Dedifferentiated amniotic fluid mesenchymal stem cell (primary cell): ENCODE results near the gene BEST1.

Experiments
- DNase-seq: peaks from one replicate; pipeline ENCODE4 v3.0.0-alpha.2; 2016; ENCODE audit errors: extremely low spot score

Gene BEST1

GRCh38 chr11:61950035-61950547 lies at the start of gene BEST1:
Gene BEST1 (plus strand): TSS chr11:61950351. CDS start chr11:61951807, 1,456 bp downstream.
- no peak for DNase-seq

- DNase-seq, result no peak
These were observed 48.8 kb upstream of the BEST1 start for GRCh38 chr11:61901397-61901796.

DNA sequence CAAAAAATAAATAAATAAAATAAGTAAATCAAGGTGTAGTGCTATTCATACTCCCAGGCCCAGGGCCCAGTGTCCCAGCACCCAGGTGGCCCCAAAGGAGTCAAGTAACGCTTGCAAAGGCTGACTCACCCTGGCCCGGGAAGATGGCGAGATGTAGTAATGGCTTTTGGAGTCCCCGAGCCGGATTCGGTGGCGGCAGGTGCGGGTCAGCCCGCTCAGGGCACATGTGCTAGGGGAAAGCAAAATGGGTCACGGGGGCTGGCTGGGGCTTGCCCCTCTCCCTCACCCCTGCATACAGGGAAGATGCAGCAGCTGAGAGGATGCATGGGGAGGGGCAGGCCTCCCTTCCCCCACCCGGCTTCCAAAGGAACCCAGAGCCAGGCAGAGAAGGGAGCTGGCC lies 47.8 kb upstream of the BEST1 start:
- no peak for DNase-seq

GRCh38 chr11:61903845-61904244 lies 46.3 kb upstream of the BEST1 start:
- no peak for DNase-seq

GRCh38 chr11:61904539-61905048 lies 45.6 kb upstream of the BEST1 start:
- DNase-seq, result no peak

DNA sequence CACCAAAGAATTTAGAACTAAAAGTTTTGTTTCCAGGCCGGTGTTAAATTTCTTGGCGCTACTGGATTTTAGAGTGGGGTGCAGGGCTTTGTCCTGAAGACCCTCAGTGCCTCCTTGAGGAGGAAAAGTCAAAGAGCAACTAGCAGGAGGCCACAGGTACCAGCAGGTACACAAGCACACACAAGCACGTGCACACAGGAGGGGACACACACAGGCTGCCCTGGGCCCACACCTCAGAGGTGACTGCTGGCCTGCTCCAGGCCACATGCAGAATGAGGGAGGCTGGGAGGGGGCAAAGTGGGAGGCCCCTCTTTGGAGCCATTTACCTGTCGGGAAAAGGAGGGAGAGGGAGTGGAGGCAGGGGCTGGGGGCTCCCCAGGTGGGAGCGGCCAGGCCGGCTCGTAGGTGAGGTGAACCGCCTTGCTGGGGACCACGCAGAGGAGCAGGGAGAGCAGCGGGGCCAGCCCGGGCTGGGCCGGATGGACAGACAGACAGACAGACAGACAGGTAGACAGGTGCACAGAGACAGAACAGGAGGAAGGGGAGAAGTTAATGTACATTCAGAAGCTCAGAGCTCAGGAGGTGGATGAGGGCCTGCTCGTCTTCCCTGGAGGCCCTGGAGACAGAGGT lies 45.0 kb upstream of the BEST1 start:
- no peak for DNase-seq

GRCh38 chr11:61905801-61906521 lies 44.2 kb upstream of the BEST1 start:
- DNase-seq, result no peak

- DNase-seq, result no peak
These were observed 43.6 kb upstream of the BEST1 start for GRCh38 chr11:61906522-61906909.

DNA sequence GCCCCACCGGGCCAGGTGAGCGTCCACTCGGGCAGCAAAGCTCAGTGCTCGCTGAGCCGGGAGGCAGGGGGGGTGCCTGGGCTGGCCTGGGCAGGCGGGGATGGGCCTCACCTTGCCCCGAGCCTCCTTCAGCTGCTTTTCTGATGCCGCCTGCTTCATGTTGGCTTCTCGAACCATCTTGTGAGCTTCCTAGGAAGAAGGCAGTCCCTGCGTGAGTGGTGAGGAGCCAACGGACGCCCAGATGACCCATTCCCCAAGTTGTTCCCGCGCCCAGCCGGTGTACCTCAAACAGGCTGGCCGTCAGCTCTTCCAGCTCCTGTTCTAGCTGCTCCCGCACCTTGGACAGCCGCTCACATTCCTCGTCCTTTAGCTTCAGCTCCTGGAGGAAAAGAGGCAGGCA lies 42.9 kb upstream of the BEST1 start:
- no peak for DNase-seq

- no peak for DNase-seq
These were observed 42.1 kb upstream of the BEST1 start for GRCh38 chr11:61907871-61908729.

DNA sequence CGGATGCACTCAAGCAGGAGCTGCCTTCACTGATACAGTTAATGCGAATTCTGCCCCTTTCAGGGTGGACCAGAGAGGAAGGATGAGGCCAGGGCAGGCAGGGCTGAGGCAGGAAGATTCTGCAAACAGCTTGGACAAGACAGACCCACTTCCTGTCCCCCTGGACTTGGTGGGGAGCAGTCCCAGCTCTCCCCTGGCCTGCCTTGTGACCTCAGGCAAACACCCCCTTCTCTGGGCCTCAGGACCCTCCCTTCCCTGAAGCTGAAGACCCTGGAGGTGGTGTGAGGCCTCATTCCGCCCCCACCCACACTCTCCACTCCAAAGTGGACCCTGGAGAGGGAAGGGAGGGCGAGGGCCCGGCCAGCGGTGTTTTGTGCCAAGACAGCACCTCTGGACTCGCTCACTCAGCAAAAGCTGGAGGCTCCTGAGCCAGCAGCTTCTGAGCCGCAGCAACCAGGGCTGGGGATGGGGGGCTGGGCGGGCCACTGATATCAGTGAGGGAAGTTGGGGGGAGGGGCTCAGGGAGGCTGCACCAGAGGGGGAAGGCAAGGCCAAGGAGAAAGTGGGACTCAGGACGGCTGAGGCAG lies 41.3 kb upstream of the BEST1 start:
- DNase-seq, result no peak

DNA sequence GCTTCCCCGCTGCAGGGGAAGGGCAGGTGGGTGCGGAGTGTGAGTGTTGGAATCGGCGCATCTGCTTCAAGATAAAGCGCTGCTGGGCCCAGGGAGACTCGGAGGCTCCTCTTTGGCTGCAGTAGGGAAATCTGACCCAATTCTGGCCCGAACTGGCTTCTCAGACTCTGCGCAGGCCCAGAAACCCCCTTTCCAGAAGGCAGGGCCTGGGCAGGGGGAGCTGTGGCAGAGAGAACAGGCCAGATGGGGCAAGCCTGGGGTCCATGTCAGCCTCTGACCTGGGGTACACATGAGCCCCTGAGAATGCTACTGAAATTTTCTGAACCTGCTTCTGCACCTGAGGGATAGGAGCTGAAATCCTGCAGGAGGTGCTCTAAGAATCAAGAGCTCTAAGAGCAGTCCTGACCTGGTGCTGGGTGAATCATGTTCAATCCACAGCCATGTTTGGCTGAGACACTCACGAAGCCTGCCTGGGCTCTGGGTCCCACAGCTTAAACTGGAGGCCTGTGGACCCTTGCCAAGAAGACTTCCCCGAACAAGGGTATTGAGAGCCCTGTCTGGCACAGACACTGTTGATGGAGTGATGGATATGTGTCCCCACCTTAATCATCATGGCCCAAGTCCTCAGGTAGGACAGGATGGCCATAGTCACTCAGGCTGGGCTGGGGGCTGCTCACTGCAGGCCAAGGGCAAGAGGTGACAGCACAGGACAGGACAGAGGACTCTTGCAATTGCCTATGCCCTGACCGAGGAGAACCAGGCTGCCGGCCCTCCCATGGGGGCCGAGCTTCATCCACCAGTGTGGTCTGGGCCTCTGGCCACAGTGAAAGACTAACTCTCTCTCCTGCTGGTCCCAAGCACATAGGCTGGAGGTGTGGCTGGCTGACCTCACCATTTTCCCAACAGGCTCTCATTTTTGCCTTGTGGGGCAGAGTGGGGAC lies 39.7 kb upstream of the BEST1 start:
- DNase-seq, result no peak

GRCh38 chr11:61911128-61911700 lies 38.9 kb upstream of the BEST1 start:
- no peak for DNase-seq

DNA sequence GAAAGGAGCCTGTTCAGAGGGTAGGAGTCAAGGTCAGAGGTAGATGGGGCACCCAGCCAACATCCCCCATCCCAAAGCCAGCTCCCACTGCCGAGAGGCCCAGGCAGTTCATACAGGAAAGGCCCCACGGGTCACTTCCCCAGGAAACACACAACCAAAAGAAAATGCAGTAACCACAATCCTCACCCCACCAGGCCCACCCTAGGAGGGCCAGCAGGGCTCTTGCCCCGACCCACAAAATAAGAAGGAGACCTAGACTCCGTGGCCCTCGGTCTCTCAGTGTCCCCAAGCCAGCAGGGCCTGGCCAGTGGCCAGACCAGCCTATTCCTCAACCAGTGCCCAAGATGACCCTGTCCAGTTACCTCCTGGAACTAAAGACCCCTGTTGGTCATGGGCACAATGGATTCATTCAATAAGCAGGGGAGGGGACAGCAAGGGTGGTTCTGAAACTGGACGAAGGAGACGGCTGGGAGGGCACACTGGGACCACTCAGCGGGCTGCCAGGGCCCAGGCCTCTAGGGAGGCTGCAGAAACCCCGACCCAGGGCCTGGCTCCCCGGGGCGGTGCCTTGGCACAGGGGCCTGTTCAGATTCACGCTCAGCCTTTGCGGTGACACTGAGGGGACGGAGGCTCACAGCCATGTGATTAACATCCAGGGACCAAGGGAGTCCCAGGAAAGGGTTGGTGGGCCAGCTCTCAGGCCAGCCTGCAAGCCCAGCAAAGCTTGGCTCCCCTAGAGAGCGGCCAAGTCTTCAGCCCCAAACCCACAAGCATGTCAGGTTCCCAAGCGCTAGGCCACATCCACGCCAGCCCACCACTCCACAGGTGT lies 38.2 kb upstream of the BEST1 start:
- no peak for DNase-seq

- DNase-seq, result no peak
These were observed 37.6 kb upstream of the BEST1 start for GRCh38 chr11:61912530-61912898.

DNA sequence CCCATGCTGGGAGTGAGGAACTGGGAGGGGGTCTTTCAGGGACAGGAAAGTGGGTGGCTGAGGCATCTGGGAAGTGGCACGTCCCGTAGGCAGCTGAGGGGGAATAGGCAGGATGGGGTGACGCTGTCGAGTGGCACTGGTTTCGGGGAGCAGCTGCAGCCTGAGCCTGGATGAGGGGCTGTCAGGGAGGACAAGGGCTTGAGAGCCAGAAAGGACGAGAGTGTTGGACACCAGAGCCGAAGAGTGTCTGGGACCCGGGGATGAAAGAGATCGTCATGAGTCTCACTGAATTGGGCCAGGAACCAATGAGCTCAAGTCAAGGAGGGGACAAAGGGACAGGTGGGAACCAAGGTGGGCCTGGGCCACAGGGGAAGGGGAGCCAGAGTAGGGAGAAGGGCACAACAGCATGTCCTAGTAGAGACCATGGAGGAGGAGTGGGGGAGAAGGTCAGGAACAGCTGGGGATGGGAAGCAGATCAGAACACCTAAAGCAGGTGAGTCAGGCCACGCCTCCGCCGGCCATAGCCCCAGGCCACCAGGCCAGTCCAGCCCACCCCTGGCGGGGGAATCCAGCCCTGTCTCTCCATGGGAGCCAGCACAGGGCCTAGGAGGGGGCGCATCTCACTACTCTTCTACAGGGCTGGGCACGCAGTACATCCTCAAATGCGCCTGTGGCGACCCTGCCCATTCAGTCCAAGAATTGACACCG lies 37.0 kb upstream of the BEST1 start:
- DNase-seq, result no peak

DNA sequence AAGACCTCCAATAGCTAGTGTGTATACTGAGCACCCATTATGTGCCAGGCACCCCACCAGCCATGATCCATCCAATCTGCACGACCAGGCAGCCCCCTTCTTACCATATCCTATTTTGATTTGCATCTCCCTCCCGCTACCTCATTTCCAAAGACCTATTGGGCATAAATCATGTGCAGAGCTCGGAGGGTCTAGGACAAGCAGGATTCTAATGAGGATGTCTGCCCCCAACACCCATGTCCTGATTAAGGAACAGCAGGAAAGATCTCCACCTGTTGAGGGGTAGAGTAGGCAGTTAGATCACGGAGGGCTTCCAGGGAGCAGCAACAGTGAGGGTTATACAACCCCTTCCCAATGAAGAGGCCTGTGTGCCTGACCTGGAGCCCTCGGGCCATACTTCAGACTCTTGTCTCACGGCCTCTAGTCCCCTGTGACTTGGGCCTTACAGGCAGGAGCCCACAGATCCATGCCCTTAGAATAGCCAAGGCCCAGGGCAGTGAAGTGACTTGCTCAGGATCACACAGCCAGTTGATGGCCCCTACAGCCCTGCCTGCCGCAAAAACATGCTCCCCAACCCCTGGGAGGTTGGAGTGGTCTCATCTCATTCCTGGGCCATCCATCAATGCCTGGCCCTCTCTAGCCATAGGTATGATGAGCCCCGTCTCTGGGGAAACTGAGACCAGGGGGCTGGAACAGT lies 36.3 kb upstream of the BEST1 start:
- no peak for DNase-seq

DNA sequence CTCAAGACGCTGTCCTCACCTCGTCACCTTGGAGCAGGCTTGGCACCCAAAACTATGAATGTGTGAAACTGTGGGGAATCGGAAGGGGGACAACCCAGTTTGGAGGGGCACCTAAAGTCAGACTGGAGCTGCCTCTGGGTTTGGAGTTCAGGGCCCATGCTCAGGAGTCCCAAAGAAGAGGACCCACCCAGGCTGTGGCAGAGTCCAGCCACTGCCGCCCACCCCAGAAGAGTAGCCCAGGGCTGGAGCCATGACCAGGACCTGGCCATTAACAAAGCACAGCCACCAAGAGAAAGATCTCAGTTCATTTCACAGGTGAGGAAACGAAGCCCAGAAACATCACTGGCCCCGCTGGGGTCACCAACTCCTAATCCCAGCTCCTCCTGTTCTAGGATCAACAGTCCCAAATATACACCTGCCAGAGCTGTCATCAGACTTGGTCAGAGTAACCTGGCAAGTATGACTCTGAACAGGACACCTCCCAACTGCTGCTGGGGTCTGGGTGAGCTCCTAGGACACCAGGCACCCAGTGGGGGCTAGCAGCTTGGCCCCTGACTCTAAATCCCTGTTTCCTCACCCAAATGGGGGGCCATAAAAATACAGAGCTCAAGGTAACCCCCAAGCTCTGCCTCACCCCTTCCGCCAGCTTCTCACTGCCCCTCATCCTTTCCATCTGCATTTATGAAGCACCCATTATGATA lies 35.5 kb upstream of the BEST1 start:
- no peak for DNase-seq
